ENCODE data around the gene PTDSS2.

Gene PTDSS2

GRCh38 chr11:532986-533585 lies 83.0 kb downstream of the PTDSS2 start:
- no peak for DNase-seq (ENCODE audit: low read depth)

DNA sequence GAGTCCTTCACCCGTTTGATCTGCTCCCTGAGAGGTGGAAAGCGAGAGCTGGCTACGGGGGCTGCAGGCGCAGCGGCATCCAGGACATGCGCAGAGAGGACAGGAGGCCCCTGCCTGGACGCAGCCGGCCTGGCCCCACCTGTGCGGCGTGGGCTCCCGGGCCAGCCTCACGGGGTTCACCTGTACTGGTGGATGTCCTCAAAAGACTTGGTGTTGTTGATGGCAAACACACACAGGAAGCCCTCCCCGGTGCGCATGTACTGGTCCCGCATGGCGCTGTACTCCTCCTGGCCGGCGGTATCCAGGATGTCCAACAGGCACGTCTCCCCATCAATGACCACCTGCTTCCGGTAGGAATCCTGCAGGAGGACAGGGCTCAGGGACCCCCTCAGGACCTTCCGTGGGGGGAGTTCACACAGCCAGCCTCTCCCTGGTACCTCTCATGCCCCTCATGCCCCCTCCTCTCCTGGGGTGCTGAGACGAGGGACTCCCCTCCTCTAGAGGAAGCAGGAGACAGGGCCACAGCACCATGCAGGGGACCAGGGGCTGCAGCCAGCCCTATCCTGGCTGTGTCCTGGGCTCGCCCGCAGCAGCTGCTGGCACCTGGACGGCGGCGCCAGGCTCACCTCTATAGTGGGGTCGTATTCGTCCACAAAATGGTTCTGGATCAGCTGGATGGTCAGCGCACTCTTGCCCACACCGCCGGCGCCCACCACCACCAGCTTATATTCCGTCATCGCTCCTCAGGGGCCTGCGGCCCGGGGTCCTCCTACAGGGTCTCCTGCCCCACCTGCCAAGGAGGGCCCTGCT lies 83.7 kb downstream of the PTDSS2 start:
- DNase-seq (ENCODE audit: low read depth), result no peak

GRCh38 chr11:534396-535209 lies 84.5 kb downstream of the PTDSS2 start:
- no peak for DNase-seq (ENCODE audit: low read depth)

DNA sequence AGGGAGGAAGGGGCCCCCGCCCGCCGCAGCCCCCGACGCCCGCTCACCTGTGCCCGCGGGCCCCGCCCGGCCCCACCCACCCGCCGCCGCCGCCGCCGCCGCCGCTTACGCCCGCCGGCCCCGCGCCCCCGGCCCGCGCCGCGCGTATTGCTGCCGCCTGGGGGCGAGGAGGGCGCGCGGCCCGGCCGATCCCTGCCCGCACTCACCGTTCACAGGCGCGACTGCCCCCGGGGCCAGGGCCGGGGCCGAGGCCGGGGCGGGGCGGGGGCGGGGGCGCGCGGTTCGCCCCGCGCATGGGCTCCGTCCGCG lies 85.1 kb downstream of the PTDSS2 start:
- DNase-seq (ENCODE audit: low read depth), result no peak

- DNase-seq (ENCODE audit: low read depth), result peak; percentile 93
Observed at GRCh38 chr11:535519-536454, 85.7 kb downstream of the PTDSS2 start, which contains the start of gene HRAS. Gene HRAS (minus strand): TSS chr11:535576.

DNA sequence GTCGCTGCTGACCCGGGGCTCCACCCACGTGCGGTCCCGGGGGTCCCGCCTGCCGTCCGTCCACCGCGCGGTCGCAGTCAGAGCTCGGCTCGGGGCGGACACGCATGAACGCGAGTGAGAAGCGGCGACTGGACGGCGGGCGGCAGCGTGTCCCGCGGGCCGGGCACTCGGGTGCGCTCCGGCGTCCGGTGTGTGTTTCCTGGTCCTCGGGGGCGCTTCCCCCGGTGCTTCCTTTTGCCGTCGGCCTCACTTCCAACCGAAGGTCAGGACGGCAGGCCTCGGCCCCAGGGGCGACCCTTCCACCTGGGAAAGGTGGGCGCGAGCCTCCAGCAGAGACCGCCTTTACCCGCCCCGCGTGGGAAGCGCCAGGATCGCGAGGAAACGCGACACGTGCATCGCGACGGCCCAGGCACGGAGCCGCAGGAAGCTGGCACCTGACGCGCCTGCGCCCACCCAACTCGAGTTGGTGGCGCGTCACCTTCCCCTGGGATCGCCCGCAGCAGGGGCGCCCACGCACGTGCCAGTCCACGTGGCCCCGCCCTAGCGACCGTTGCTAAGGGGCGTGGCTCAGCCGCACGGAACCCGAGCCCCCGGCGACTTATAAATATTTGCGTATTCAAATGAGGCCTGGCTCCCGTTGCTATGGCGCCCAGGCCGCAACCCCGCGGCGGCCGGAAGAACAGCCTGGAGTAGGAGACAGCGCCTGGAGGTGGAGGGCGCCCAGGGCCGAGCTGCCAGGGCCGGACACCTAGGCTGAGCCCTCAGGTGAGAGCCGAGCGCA lies 87.0 kb downstream of the PTDSS2 start, which contains the start of gene LRRC56:
TSS of gene LRRC56 (plus strand) at position 687 of the 781 bp plus-strand sequence. CDS start 3,158 bp downstream, outside the sequence.
- peak; percentile 80 for DNase-seq (ENCODE audit: low read depth)

GRCh38 chr11:537622-538430 lies 87.7 kb downstream of the PTDSS2 start:
- DNase-seq (ENCODE audit: low read depth), result no peak

DNA sequence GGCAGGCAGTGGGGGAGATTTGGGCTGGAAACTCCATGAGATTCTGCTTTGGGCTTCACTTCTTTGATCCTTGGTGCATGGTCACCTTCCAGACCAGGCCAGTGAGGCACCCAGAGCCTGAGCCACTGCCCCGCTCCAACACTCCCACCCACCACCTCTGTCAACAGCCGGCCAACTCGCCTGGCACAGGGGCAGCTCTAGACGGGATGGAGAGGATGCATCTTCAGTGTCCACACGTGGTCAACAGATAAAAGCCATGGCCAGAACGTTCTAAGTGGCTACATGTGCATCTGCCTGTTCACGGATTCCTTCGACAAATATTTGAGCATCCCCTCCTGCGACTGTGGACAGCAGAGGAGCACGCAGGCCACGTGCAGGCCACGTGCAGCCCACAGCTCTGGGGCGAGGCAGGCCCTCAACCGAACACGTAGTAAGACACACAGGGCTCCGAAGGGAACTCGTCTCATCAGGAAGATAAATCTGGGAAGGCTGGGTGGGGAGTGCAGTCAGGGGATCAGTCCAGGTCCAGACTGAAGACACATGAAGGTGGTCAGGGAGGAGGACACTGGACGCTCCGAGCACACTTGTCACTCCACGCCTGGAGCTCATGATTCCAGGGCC lies 88.5 kb downstream of the PTDSS2 start:
- no peak for DNase-seq (ENCODE audit: low read depth)

DNA sequence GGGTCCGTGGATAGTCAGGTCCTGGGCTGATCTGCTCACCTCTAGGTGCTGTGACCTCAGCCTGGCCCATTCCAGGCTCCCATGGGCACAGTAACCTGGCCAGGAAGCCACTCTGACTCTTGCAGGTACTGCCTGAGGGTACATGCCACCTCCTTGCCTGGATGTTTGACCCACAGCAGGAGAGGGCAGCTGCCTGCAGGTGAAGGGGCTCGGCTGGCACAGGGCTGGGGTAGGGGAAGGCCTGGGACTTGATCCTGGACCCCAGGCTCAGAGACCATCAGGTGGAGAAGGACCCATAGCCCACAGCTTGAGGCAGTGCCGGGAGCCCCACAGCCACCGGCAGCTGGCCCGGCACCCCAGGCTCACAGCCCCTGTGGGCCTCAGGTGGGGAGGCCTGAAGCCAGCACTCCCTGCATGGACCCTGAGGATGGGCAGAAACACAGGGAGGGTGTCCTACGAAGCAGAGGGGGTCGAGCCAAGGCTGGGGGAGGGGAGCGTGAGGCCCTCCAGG lies 89.9 kb downstream of the PTDSS2 start:
- DNase-seq (ENCODE audit: low read depth), result no peak
